K562 (cell line): Measurements from ENCODE around the gene SPTLC3.

Experiments
- CHD1 ChIP-seq: fragments of 200-600 bp; sonication (generic); IDR thresholded peaks from one replicate; pipeline ENCODE4 v1.6.1; 2012; ENCODE audit warnings: mild to moderate bottlenecking, moderate library complexity, low read length, inconsistent platforms
- CHD4 ChIP-seq: fragments of 200-600 bp; sonication (generic); IDR thresholded peaks from 3 replicates; pipeline ENCODE4 v1.6.1; 2012; ENCODE audit warnings: low read depth, mild to moderate bottlenecking, mixed read lengths, low read length, inconsistent platforms; ENCODE audit not compliant: insufficient read depth, insufficient replicate concordance, poor library complexity, severe bottlenecking
- ELK1 ChIP-seq: sonication (generic); formaldehyde crosslinking; IDR thresholded peaks from 2 replicates; pipeline ENCODE4 v1.8.1; 2022; ENCODE audit warnings: missing genetic modification reagents
- EWSR1 ChIP-seq: fragments of 450-650 bp; IDR thresholded peaks from 2 replicates; pipeline ENCODE4 v1.6.1; 2018; ENCODE audit warnings: borderline replicate concordance, mild to moderate bottlenecking, low read depth, moderate library complexity; ENCODE audit not compliant: partially characterized antibody
- EZH2 ChIP-seq: IDR thresholded peaks from 2 replicates; pipeline ENCODE4 v1.6.1; 2012; ENCODE audit warnings: low read depth, mild to moderate bottlenecking, inconsistent platforms, low read length, borderline replicate concordance
- HDAC8 ChIP-seq: fragments of 450-650 bp; IDR thresholded peaks from 2 replicates; pipeline ENCODE4 v1.6.1; 2016; ENCODE audit warnings: mild to moderate bottlenecking, missing genetic modification characterization, moderate library complexity, missing compliant biosample characterization
- MAX ChIP-seq: sonication (generic); formaldehyde crosslinking; IDR thresholded peaks from 2 replicates; pipeline ENCODE4 v1.9.0; 2022; ENCODE audit warnings: mild to moderate bottlenecking, missing genetic modification reagents
- MED1 ChIP-seq: sonication (generic); formaldehyde crosslinking; IDR thresholded peaks from 2 replicates; pipeline ENCODE4 v1.8.1; 2023; ENCODE audit warnings: missing genetic modification reagents, borderline replicate concordance
- SMARCA5 ChIP-seq: fragments of 450-650 bp; IDR thresholded peaks from 2 replicates; pipeline ENCODE4 v1.6.1; 2016
- TBP ChIP-seq: optimal IDR thresholded peaks from 2 replicates; pipeline ENCODE3; 2011; ENCODE audit warnings: low read depth, low read length, improper control_type of control experiment
- ZNF274 ChIP-seq: IDR thresholded peaks from 2 replicates; pipeline ENCODE4 v1.6.1; 2011; ENCODE audit warnings: low read depth, mild to moderate bottlenecking, low read length, moderate library complexity, borderline replicate concordance
- TF ChIP-seq, protein P1 (sequence below), 2 experiments: fragments of 450-650 bp in 1 of 2; IDR thresholded peaks; 2 replicates each; pipeline ENCODE4 v1.6.1; 2011 to 2017; ENCODE audit warnings: low read depth in 2 of 2, antibody characterized with exemption in 1 of 2, borderline replicate concordance in 1 of 2, low read length in 1 of 2, mild to moderate bottlenecking in 1 of 2, mixed read lengths in 1 of 2; ENCODE audit not compliant: control insufficient read depth in 1 of 2
- TF ChIP-seq, protein P2 (sequence below): fragments of 450-650 bp; IDR thresholded peaks from 2 replicates; pipeline ENCODE4 v1.6.1; 2016; ENCODE audit warnings: antibody characterized with exemption
- TF ChIP-seq, protein P3 (sequence below), 3 experiments: IDR thresholded peaks in 2 of 3; conservative IDR thresholded peaks in 1 of 3; 2 replicates each; pipeline ENCODE4 v1.5.1; 2011 to 2012; ENCODE audit warnings: low read length in 3 of 3, mild to moderate bottlenecking in 3 of 3, control low read depth in 2 of 3, improper control_type of control experiment in 1 of 3, inconsistent platforms in 1 of 3, low read depth in 1 of 3, mixed read lengths in 1 of 3, moderate library complexity in 1 of 3; ENCODE audit not compliant: insufficient read depth in 2 of 3

- no peak for TF ChIP-seq MAX (CRISPR knock-in tag)
- no peak for TF ChIP-seq CHD4
- TF ChIP-seq, protein P1, sequence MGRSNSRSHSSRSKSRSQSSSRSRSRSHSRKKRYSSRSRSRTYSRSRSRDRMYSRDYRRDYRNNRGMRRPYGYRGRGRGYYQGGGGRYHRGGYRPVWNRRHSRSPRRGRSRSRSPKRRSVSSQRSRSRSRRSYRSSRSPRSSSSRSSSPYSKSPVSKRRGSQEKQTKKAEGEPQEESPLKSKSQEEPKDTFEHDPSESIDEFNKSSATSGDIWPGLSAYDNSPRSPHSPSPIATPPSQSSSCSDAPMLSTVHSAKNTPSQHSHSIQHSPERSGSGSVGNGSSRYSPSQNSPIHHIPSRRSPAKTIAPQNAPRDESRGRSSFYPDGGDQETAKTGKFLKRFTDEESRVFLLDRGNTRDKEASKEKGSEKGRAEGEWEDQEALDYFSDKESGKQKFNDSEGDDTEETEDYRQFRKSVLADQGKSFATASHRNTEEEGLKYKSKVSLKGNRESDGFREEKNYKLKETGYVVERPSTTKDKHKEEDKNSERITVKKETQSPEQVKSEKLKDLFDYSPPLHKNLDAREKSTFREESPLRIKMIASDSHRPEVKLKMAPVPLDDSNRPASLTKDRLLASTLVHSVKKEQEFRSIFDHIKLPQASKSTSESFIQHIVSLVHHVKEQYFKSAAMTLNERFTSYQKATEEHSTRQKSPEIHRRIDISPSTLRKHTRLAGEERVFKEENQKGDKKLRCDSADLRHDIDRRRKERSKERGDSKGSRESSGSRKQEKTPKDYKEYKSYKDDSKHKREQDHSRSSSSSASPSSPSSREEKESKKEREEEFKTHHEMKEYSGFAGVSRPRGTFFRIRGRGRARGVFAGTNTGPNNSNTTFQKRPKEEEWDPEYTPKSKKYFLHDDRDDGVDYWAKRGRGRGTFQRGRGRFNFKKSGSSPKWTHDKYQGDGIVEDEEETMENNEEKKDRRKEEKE (IDR thresholded peaks at IDR 0.05; ENCODE audit: borderline replicate concordance in 1 of 2, control insufficient read depth in 1 of 2, low read depth in 2 of 2, low read length in 1 of 2): no peak
- TF ChIP-seq CHD1: no peak
- TF ChIP-seq EWSR1: no peak
- TF ChIP-seq TBP: no peak
- TF ChIP-seq HDAC8: no peak
- TF ChIP-seq SMARCA5: no peak
- TF ChIP-seq ZNF274: no peak
- TF ChIP-seq, protein P2, sequence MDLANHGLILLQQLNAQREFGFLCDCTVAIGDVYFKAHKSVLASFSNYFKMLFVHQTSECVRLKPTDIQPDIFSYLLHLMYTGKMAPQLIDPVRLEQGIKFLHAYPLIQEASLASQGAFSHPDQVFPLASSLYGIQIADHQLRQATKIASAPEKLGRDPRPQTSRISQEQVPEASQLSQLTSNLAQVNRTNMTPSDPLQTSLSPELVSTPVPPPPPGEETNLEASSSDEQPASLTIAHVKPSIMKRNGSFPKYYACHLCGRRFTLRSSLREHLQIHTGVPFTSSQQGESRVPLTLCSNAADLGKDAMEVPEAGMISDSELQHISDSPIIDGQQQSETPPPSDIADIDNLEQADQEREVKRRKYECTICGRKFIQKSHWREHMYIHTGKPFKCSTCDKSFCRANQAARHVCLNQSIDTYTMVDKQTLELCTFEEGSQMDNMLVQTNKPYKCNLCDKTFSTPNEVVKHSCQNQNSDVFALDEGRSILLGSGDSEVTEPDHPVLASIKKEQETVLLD: no peak
- TF ChIP-seq, protein P3, sequence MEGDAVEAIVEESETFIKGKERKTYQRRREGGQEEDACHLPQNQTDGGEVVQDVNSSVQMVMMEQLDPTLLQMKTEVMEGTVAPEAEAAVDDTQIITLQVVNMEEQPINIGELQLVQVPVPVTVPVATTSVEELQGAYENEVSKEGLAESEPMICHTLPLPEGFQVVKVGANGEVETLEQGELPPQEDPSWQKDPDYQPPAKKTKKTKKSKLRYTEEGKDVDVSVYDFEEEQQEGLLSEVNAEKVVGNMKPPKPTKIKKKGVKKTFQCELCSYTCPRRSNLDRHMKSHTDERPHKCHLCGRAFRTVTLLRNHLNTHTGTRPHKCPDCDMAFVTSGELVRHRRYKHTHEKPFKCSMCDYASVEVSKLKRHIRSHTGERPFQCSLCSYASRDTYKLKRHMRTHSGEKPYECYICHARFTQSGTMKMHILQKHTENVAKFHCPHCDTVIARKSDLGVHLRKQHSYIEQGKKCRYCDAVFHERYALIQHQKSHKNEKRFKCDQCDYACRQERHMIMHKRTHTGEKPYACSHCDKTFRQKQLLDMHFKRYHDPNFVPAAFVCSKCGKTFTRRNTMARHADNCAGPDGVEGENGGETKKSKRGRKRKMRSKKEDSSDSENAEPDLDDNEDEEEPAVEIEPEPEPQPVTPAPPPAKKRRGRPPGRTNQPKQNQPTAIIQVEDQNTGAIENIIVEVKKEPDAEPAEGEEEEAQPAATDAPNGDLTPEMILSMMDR (IDR thresholded peaks at IDR 0.05 in 2 of 3, conservative IDR thresholded peaks at IDR 0.05 in 1 of 3; ENCODE audit: insufficient read depth in 2 of 3, low read depth in 1 of 3, low read length in 3 of 3): no peak
- TF ChIP-seq EZH2: no peak
- no peak for TF ChIP-seq MED1 (CRISPR knock-in tag)
- no peak for TF ChIP-seq ELK1
These were observed 139.2 kb downstream of the SPTLC3 start for GRCh38 chr20:13147971-13148370.
